HG03439 (cell line): ENCODE data around the gene WAPL.
"Not testable (repeated sequence)": the region's sequence is repeated elsewhere in the genome, so short reads cannot be mapped to it uniquely, and the experiment has no call there.

ENCODE experiments used
- ATAC-seq: cut with Tn5 transposase; IDR thresholded peaks from one replicate; pipeline ENCODE4 v1.9.1; 2021; ENCODE audit warnings: mild to moderate bottlenecking, moderate library complexity; ENCODE audit not compliant: unreplicated experiment

The WAPL gene, protein sequence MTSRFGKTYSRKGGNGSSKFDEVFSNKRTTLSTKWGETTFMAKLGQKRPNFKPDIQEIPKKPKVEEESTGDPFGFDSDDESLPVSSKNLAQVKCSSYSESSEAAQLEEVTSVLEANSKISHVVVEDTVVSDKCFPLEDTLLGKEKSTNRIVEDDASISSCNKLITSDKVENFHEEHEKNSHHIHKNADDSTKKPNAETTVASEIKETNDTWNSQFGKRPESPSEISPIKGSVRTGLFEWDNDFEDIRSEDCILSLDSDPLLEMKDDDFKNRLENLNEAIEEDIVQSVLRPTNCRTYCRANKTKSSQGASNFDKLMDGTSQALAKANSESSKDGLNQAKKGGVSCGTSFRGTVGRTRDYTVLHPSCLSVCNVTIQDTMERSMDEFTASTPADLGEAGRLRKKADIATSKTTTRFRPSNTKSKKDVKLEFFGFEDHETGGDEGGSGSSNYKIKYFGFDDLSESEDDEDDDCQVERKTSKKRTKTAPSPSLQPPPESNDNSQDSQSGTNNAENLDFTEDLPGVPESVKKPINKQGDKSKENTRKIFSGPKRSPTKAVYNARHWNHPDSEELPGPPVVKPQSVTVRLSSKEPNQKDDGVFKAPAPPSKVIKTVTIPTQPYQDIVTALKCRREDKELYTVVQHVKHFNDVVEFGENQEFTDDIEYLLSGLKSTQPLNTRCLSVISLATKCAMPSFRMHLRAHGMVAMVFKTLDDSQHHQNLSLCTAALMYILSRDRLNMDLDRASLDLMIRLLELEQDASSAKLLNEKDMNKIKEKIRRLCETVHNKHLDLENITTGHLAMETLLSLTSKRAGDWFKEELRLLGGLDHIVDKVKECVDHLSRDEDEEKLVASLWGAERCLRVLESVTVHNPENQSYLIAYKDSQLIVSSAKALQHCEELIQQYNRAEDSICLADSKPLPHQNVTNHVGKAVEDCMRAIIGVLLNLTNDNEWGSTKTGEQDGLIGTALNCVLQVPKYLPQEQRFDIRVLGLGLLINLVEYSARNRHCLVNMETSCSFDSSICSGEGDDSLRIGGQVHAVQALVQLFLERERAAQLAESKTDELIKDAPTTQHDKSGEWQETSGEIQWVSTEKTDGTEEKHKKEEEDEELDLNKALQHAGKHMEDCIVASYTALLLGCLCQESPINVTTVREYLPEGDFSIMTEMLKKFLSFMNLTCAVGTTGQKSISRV (N-terminal part only)

GRCh38 chr10:86521678-86522509 is at the start of gene WAPL:
Gene WAPL, minus strand, starts transcription at chr10:86521792. Its CDS starts 3,723 bp downstream, at chr10:86518069.
- peak; percentile 95 for ATAC-seq

- ATAC-seq = no peak
Observed at GRCh38 chr10:86569335-86569734, 47.7 kb upstream of the WAPL start.

DNA sequence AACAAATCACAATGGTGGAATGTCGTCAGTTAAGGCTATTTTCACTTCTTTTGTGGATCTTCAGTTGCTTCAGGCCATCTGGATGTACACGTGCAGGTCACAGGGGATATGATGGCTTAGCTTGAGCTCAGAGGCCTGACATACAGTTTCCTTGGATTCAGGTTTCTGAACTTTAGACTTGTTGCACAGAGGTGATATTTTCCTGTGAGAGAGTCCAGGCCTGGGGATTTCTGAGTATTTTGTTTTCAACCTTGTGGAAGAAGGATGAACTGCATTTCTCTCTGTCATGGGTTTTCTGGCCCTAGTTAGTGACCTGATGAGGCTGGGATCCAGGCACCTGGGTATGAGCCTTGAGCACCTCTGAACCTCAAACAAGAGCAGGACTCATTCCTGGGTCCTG is 44.9 kb upstream of the WAPL start:
- ATAC-seq = not testable (repeated sequence)

- not testable (repeated sequence) for ATAC-seq
Observed at GRCh38 chr10:86563338-86563737, 41.7 kb upstream of the WAPL start.

GRCh38 chr10:86558695-86559094 is 37.1 kb upstream of the WAPL start:
- ATAC-seq = not testable (repeated sequence)

DNA sequence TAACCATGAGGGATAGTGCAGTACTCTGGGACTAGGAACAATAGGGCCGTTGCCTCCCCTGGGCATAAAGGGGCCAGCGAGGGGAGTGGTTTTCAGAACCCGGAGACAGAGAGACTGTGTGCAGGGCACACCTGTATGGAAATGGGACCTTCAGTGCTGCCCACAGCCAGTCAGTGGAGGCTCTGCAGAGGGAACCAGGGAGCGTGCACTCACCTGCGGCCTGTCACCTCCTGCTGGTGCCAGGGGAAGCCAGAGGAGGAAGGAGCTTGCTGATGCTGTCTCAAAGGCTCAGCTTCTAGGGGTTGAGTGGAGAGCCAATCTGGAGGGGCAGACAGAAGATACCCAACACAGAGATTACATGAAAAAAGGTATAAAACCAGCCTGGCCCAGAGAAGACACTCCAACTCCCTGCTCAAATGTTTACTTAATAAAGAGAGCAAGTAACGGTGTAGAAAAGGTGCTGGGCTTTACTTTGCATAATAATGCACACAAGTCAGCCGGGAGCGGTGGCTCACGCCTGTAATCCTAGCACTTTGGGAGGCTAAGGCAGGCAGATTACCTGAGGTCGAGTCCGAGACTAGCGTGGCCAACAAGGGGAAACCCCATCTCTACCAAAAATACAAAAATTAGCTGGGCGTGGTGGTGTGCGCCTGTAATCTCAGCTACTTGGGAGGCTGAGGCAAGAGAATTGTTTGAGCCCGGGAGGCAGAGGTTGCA is 35.5 kb upstream of the WAPL start:
- no peak for ATAC-seq

GRCh38 chr10:86556532-86556931 is 34.9 kb upstream of the WAPL start:
- ATAC-seq = no peak

DNA sequence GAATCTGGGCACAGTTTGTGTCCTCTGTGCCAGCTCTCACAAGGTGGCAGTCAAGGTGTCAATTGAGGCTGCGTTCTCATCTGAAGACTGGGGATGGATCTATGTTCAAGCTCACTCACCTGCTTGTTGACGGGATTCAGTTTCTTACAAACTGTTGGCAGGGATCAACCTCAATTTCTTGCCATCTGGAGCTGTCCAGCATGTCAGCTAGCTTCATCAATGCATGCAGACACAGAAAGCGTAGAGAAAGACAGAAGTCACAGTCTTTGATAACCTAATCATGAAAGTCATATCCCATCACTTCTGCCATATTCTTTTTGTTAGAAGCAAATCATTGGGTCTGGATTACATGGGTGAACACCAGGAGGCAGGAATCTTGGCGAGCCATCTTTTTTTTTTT is 32.0 kb upstream of the WAPL start:
- ATAC-seq = no peak

GRCh38 chr10:86553213-86553612 is 31.6 kb upstream of the WAPL start:
- ATAC-seq = no peak

DNA sequence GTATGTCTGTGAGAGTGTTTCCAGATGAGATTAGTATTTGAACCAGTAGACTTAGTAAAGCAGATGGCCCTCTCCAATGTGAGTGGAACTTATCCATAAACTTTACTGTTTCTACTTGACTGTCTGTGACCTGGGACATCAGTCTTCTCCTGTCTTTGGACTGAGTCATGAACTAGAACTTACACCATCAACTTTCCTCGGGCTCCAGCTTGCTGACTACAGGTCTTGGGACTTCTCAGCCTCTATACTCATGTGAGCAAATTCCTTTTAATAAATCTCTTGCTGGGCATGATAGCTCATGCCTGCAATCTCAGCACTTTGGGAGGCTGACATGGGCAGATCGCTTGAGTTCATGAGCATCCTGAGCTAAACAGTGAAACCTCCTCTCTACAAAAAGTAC is 25.7 kb upstream of the WAPL start:
- ATAC-seq = no peak

DNA sequence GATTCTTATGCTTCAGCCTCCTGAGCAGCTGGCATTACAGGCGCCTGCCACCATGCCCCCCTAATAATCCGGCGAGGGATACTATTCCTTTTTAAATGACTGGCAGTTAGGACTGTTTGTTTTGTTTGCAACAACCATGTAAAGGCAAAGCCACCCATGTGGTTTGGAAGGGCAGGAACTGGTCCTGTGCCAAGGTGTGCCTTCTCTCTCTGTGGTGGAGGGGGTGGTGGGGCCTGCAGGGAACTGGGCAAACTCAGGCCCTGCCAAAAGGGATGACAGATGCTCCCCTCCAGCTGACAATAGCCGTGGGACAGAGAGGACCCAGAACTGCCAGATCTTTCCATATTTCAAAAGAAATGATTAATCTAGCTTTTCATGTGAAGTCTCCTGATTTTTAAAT is 23.5 kb upstream of the WAPL start:
- no peak for ATAC-seq

DNA sequence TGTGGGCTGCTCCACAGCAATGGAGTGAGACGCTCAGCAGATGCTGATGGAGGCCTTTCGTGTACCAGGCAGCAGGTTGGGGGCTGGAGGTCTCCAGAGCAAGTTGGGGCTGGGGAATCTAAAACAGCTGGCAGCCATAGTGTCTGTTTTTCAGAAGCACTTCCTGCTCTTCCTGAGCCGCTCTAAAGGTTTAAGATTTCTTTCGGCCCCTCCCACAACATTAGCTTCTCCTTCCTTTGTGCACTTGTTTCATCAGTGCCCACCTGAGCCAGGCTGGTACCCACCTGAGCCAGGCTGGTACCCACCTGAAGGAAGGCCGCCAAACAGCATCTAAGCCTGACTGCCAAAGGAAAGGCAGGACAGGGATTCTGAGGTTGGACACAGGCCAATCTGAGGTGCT is 18.4 kb upstream of the WAPL start:
- ATAC-seq = no peak

DNA sequence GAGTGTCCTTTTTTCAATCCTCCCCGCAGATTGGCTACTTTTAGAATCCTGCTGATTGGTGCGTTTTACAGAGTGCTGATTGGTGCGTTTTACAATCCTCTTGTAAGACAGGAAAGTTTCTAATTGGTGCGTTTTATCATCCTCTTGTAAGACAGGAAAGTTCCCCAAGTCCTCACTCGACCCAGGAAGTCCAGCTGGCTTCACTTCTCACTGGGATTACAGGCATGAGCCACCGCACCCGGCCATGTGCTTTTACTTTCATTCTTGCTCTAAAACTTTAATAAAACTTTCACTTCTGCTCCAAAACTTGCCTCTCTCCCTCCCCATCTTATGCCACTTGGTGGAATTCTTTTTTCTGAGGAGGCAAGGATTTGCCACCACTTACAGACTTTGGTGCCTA is 17.0 kb upstream of the WAPL start:
- ATAC-seq = no peak

GRCh38 chr10:86538040-86538439 is 16.4 kb upstream of the WAPL start:
- ATAC-seq = not testable (repeated sequence)

- no peak for ATAC-seq
Observed at GRCh38 chr10:86536294-86536861, 14.8 kb upstream of the WAPL start.

DNA sequence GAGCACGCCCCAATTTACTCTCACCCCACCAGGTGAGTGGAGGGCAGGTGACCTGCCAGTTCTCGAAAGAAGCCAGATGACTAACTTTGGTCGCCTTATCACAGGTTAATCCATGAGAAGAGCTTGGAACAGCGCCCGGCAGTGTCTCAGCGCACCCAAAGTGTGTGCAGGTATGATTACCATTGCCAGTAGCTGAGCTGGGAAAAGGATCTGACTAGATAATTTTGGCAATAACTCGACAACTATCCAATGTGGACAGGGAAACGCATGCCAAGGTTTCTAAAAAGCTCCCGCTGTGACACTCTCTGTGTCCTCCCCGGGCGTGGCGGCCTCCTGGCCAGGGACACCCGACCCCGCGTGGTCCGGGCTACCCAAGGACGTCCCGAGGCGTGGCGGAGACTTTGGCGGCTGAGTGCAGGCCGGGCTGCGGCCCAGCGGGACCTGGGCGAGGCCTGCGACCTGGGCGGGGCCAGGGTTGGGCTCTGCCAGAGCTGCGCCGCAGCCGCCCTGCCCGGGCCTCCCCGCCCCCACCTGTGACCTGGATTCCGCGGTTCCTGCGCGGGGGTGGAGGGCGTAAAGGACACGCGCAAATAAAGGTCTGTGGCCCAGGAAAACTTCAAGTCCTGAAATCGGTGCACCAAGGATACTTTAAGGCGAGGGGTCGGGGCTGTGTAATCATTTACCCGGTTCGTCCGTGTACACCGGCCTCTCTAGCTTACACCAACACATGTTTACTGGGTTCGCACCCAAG is 13.7 kb upstream of the WAPL start:
- ATAC-seq = peak; percentile 66

DNA sequence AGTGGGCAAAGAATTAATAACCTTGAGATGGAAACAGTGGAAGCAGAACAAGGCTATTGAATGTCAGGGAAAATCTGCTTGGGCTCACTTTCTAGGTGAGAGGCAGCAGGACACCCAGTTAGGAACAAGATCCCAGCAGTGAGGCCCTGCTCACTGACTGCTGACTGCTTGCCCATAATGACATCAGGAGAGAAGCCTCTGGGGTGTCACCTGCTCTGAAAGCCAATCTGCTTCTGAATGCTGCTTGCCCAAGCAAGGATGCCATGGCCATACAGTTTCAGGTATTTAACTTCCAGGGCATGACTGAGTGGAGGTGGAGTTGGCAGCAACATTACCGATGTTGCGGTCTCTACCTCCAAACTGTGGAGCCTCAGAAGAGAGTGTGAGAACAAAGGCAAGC is 11.7 kb upstream of the WAPL start:
- ATAC-seq = no peak

DNA sequence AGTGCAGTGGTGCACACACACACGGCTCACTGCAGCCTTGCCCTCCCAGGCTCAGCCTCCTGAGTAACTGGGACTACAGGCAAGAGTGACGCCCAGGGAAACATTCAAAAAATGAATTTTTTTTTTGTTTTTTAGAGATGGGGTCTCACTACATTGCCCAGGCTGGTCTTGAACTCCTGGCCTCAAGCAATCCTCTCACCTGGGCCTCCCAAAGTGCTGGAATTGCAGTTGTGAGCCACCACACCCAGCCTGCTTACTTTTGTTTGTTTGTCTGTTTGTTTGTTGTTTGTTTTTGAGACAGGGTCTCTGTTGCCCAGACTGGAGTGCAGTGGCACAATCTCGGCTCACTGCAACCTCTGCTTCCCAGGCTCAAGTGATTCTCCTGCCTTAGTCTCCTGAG is 7.1 kb upstream of the WAPL start:
- ATAC-seq = not testable (repeated sequence)

GRCh38 chr10:86526606-86527005 is 5.0 kb upstream of the WAPL start:
- ATAC-seq = no peak
